Liver (tissue), 9 donors: ENCODE measurements around the gene MPP1. TPM values are rescaled to one million over a fixed set of nuclear protein-coding genes. Genes with fewer than 3 reads are reported as not detected.

Experiments used
- DNase-seq: peaks from one replicate; pipeline ENCODE4 v3.0.0-alpha.2; 2017; ENCODE audit warnings: low spot score
- H3K27ac ChIP-seq, 2 donors: one replicate each; pipeline ENCODE4 v1.7.0; 2013; ENCODE audit warnings: inconsistent platforms in 2 of 2, low read length in 2 of 2, control low read depth in 1 of 2, low read depth in 1 of 2, mild to moderate bottlenecking in 1 of 2
- H3K27me3 ChIP-seq, 4 donors: one replicate each; pipeline versions ENCODE4 v1.6.1 to v1.7.0; 2013; ENCODE audit warnings: low read length in 3 of 4, inconsistent platforms in 1 of 4, mild to moderate bottlenecking in 1 of 4, moderate library complexity in 1 of 4; ENCODE audit not compliant: control insufficient read depth in 4 of 4, insufficient read depth in 4 of 4
- H3K36me3 ChIP-seq, 4 donors: one replicate each; pipeline versions ENCODE4 v1.6.1 to v1.7.0; 2013; ENCODE audit warnings: low read length in 3 of 4, mild to moderate bottlenecking in 3 of 4, low read depth in 1 of 4, moderate library complexity in 1 of 4; ENCODE audit not compliant: control insufficient read depth in 4 of 4, insufficient read depth in 3 of 4
- H3K4me1 ChIP-seq, 4 donors: one replicate each; pipeline versions ENCODE4 v1.6.1 to v1.7.0; 2013; ENCODE audit warnings: low read length in 3 of 4, mild to moderate bottlenecking in 3 of 4, moderate library complexity in 1 of 4; ENCODE audit not compliant: control insufficient read depth in 4 of 4, insufficient read depth in 4 of 4
- H3K4me3 ChIP-seq, 3 donors: one replicate each; pipeline versions ENCODE4 v1.6.1 to v1.7.0; 2013; ENCODE audit warnings: low read length in 3 of 3, control low read depth in 1 of 3, low read depth in 1 of 3, mild to moderate bottlenecking in 1 of 3
- H3K9ac ChIP-seq, 2 donors: one replicate each; pipeline ENCODE4 v1.7.0; 2013; ENCODE audit warnings: low read length in 2 of 2, mild to moderate bottlenecking in 2 of 2, moderate library complexity in 2 of 2, control low read depth in 1 of 2, low read depth in 1 of 2
- H3K9me3 ChIP-seq, 4 donors: one replicate each; pipeline versions ENCODE4 v1.6.1 to v1.7.0; 2013; ENCODE audit warnings: low read length in 3 of 4; ENCODE audit not compliant: control insufficient read depth in 4 of 4
- ATF3 ChIP-seq: IDR thresholded peaks from 2 replicates; pipeline ENCODE4 v1.6.1; 2016; ENCODE audit warnings: antibody characterized with exemption
- CTCF ChIP-seq: fragments of 150-350 bp; IDR thresholded peaks from 2 replicates; pipeline ENCODE4 v1.5.1; 2017; ENCODE audit warnings: improper control_type of control experiment, low read depth, low read length; ENCODE audit not compliant: missing input control
- EGR1 ChIP-seq, 2 donors: IDR thresholded peaks; 2 replicates each; pipeline ENCODE4 v1.6.1; 2016 to 2018; ENCODE audit warnings: antibody characterized with exemption in 2 of 2, low read depth in 2 of 2
- FOXA1 ChIP-seq: IDR thresholded peaks from 2 replicates; pipeline ENCODE4 v1.6.1; 2016; ENCODE audit warnings: antibody characterized with exemption
- HNF4A ChIP-seq, 2 donors: conservative IDR thresholded peaks; 2 replicates each; pipeline ENCODE4 v1.6.1; 2016; ENCODE audit warnings: antibody characterized with exemption in 2 of 2, mild to moderate bottlenecking in 2 of 2
- HNF4G ChIP-seq: IDR thresholded peaks from 2 replicates; pipeline ENCODE4 v1.6.1; 2016; ENCODE audit warnings: antibody characterized with exemption
- JUND ChIP-seq, 2 donors: IDR thresholded peaks; 2 replicates each; pipeline ENCODE4 v1.6.1; 2016; ENCODE audit warnings: antibody characterized with exemption in 2 of 2
- MAX ChIP-seq: IDR thresholded peaks from 2 replicates; pipeline ENCODE4 v1.6.1; 2016; ENCODE audit warnings: antibody characterized with exemption
- NR2F2 ChIP-seq: IDR thresholded peaks from 2 replicates; pipeline ENCODE4 v1.6.1; 2016; ENCODE audit warnings: antibody characterized with exemption
- RAD21 ChIP-seq, 2 donors: IDR thresholded peaks; 2 replicates each; pipeline ENCODE4 v1.6.1; 2016; ENCODE audit warnings: antibody characterized with exemption in 2 of 2, mild to moderate bottlenecking in 2 of 2
- REST ChIP-seq: IDR thresholded peaks from 2 replicates; pipeline ENCODE4 v1.6.1; 2016; ENCODE audit warnings: antibody characterized with exemption, mild to moderate bottlenecking
- RXRA ChIP-seq, 2 donors: IDR thresholded peaks; 2 replicates each; pipeline ENCODE4 v1.6.1; 2017 to 2018; ENCODE audit warnings: antibody characterized with exemption in 2 of 2, mild to moderate bottlenecking in 1 of 2
- TAF1 ChIP-seq: conservative IDR thresholded peaks from 2 replicates; pipeline ENCODE4 v1.6.1; 2016; ENCODE audit warnings: antibody characterized with exemption, mild to moderate bottlenecking
- YY1 ChIP-seq: IDR thresholded peaks from 2 replicates; pipeline ENCODE4 v1.6.1; 2016; ENCODE audit warnings: antibody characterized with exemption, mild to moderate bottlenecking
- ZBTB33 ChIP-seq: IDR thresholded peaks from 2 replicates; pipeline ENCODE4 v1.6.1; 2016; ENCODE audit warnings: antibody characterized with exemption
- WGBS: extraction: QIAGEN DNeasy Blood & Tissue Kit; methylation state at CpG from one replicate; pipeline ENCODE4 v1.1.7; 2013; 5-methylcytosine and 5-hydroxymethylcytosine counted together
- polyA plus RNA-seq, 2 donors: library from polyadenylated mRNA; stranded (reverse) in 1 of 2; unstranded in 1 of 2; fragments of 200-250 nt in 1 of 2; fragments of >200 nt in 1 of 2; fragmentation: Nextera tagmentation in 1 of 2; extraction: Ambion mirVana in 1 of 2; gene quantifications; one replicate each; pipeline versions ENCODE4 v1.2.1 to v1.2.3, GENCODE V29; 2013 to 2015
- total RNA-seq, 2 donors: library from RNA; depleted of rRNA; stranded (reverse); fragments of >200 nt; gene quantifications; one replicate each; pipeline ENCODE4 v1.2.3, GENCODE V29; 2014
- donor health status: healthy.
- donor health status: healthy.
- donor health status: healthy.
- donor health status: healthy.
- donor health status: healthy.

Gene MPP1
- total and polyA plus RNA-seq, 4 donors = 13.8 to 168 (median 23.4) TPM

GRCh38 chrX:154815274-154815818 is 10.1 kb upstream of the MPP1 start (continued):
- TF ChIP-seq ZBTB33 (no peak), HNF4A (conservative IDR thresholded peaks at IDR 0.05) (no peak), JUND (IDR thresholded peaks at IDR 0.05) (no peak), FOXA1 (no peak)

- H3K4me3 ChIP-seq = no peak overlapping the region
- TF ChIP-seq YY1 (no peak), REST (no peak), CTCF (no peak), FOXA1 (no peak), ATF3 (no peak), JUND (IDR thresholded peaks at IDR 0.05) (no peak), TAF1 (no peak), HNF4G (no peak), NR2F2 (no peak), RAD21 (IDR thresholded peaks at IDR 0.05) (no peak)
- no peak overlapping the region for H3K27ac ChIP-seq
- no peak for DNase-seq
- 51% methylated on average over 1 of the region's 1 CpG for WGBS
- no peaks in the 10 kb centered on the region for H3K9me3 ChIP-seq
- H3K9ac ChIP-seq = no peak overlapping the region
- H3K4me1 ChIP-seq = no peaks in the 10 kb centered on the region
- no peaks in the 10 kb centered on the region for H3K36me3 ChIP-seq
- H3K27me3 ChIP-seq = no peaks in the 10 kb centered on the region
Measured at GRCh38 chrX:154813801-154814200, 8.5 kb upstream of the MPP1 start.

GRCh38 chrX:154812341-154813101 is 7.2 kb upstream of the MPP1 start:
- Histone ChIP-seq H3K9me3 (peaks cover 0 to under 1% (median 0%) of the 10 kb centered on the region in 4 donors), H3K36me3 (no peaks in the 10 kb centered on the region), H3K4me3 (no peak overlapping the region), H3K9ac (no peak overlapping the region), H3K27ac (no peak overlapping the region), H3K27me3 (no peaks in the 10 kb centered on the region), H3K4me1 (no peaks in the 10 kb centered on the region)
- WGBS = 91% methylated on average over 2 of the region's 2 CpGs
- no peak for TF ChIP-seq MAX
- TF ChIP-seq EGR1 (IDR thresholded peaks at IDR 0.05; ENCODE audit: low read depth in 2 of 2) = no peak
- no peak for TF ChIP-seq NR2F2
- no peak for TF ChIP-seq RXRA (IDR thresholded peaks at IDR 0.05)
- TF ChIP-seq CTCF = no peak
- DNase-seq = no peak
